Panc1 (cell line): ENCODE data around the gene ULBP2. TPM values are rescaled to one million over a fixed set of nuclear protein-coding genes. Genes with fewer than 3 reads are reported as not detected.
A peak's percentile ranks its signal among the peaks of the same experiment; 100 is the strongest.
"Not testable (repeated sequence)": the region's sequence is repeated elsewhere in the genome, so short reads cannot be mapped to it uniquely, and the experiment has no call there.

Source experiments
- ATAC-seq: fragments of 200-7000 bp; cut with Tn5 transposase; 2 replicates; pipeline ENCODE4 v1.9.1; 2020; ENCODE audit warnings: mild to moderate bottlenecking, moderate library complexity
- BruUV-seq: library from RNA; stranded (reverse); fragments of 400-500 nt; replicated peaks from 2 replicates; lab custom pipeline; 2021; lab: Mats Ljungman, UMichigan
- CTCF ChIA-PET: fragments of 300-600 bp; sonication (Branson Sonifier 250); formaldehyde crosslinking; loops from one replicate; lab custom pipeline; 2022; ENCODE audit warnings: antibody characterized with exemption; lab: Charles Lee
- POLR2A ChIA-PET: fragments of 300-600 bp; sonication (Branson Sonifier 250); formaldehyde crosslinking; loops from one replicate; lab custom pipeline; 2022; ENCODE audit warnings: antibody characterized with exemption; lab: Charles Lee
- DNase-seq: peaks from one replicate; pipeline ENCODE4 v3.0.0-alpha.2; 2010; ENCODE audit warnings: low read depth, low spot score
- H3K27ac ChIP-seq: 2 replicates; pipeline ENCODE4 v1.5.1; 2011; ENCODE audit warnings: mild to moderate bottlenecking, low read length, inconsistent platforms
- H3K27me3 ChIP-seq: fragments of 200-500 bp; sonication (Bioruptor generic); 2 replicates; pipeline ENCODE4 v1.6.0; 2014; ENCODE audit warnings: low read length, inconsistent platforms; ENCODE audit not compliant: control insufficient read depth, insufficient read depth
- H3K36me3 ChIP-seq: fragments of 200-500 bp; sonication (Bioruptor generic); 2 replicates; pipeline ENCODE4 v1.5.1; 2014; ENCODE audit warnings: inconsistent platforms, mild to moderate bottlenecking, low read length, moderate library complexity; ENCODE audit not compliant: control insufficient read depth, insufficient read depth
- H3K4me1 ChIP-seq: 2 replicates; pipeline ENCODE4 v1.5.1; 2011; ENCODE audit warnings: inconsistent platforms, mild to moderate bottlenecking, low read length, moderate library complexity; ENCODE audit not compliant: control insufficient read depth, insufficient read depth
- H3K4me3 ChIP-seq, 2 experiments: 2 replicates each; pipeline ENCODE4 v1.5.1; 2011 to 2012; ENCODE audit warnings: low read depth in 2 of 2, low read length in 2 of 2, mild to moderate bottlenecking in 2 of 2, inconsistent platforms in 1 of 2, moderate library complexity in 1 of 2
- H3K9me3 ChIP-seq: fragments of 200-500 bp; sonication (Bioruptor generic); 2 replicates; pipeline ENCODE4 v1.5.1; 2014; ENCODE audit warnings: low read depth, mild to moderate bottlenecking, inconsistent platforms, low read length, moderate library complexity; ENCODE audit not compliant: control insufficient read depth, insufficient read depth
- CTCF ChIP-seq: fragments of 450-650 bp; IDR thresholded peaks from 2 replicates; pipeline ENCODE4 v1.5.1; 2017; ENCODE audit warnings: mild to moderate bottlenecking
- POLR2AphosphoS5 ChIP-seq: IDR thresholded peaks from 2 replicates; pipeline ENCODE4 v1.6.1; 2012; ENCODE audit warnings: mild to moderate bottlenecking, low read depth, low read length, moderate library complexity
- REST ChIP-seq, 2 experiments: IDR thresholded peaks; 2 replicates each; pipeline ENCODE4 v1.6.1; 2011 to 2012; ENCODE audit warnings: low read depth in 2 of 2, control low read depth in 1 of 2, low read length in 1 of 2, mild to moderate bottlenecking in 1 of 2, moderate library complexity in 1 of 2; ENCODE audit not compliant: insufficient read depth in 1 of 2
- SIN3A ChIP-seq: IDR thresholded peaks from 2 replicates; pipeline ENCODE4 v1.6.1; 2012; ENCODE audit warnings: low read depth, mild to moderate bottlenecking, low read length, moderate library complexity, borderline replicate concordance; ENCODE audit not compliant: insufficient read depth
- TCF7L2 ChIP-seq: IDR thresholded peaks from 2 replicates; pipeline ENCODE4 v1.6.1; 2011; ENCODE audit warnings: mild to moderate bottlenecking, low read depth, low read length, inconsistent platforms
- in situ Hi-C: cut with HindIII; loops from 2 replicates; pipeline ENCODE4 v1.10.0; 2016; ENCODE audit warnings: low sequenced_read_pairs, low pct_unique_long_range_greater_than_20kb
- intact Hi-C: fragments of 100-400 bp; cut with micrococcal nuclease; formaldehyde crosslinking; loops from one replicate; pipeline ENCODE4 v1.10.0; 2022; ENCODE audit not compliant: unreplicated experiment
- total RNA-seq: library from RNA; stranded (reverse); gene quantifications from one replicate; pipeline ENCODE4 v1.2.1, GENCODE V29; 2021; ENCODE audit not compliant: unreplicated experiment

The ULBP2 gene
- total RNA-seq, 1 experiment from 2014 or later, result 0.69 TPM

- Histone ChIP-seq H3K36me3 (no peaks in the 10 kb centered on the region), H3K4me1 (0 out of 2 replicates have a peak, but pooled peaks cover 3% of the 10 kb centered on the region), H3K27ac (peak overlapping the region; percentile 70), H3K27me3 (peaks cover 6% of the 10 kb centered on the region; the same call in 1 of the 2 replicates), H3K9me3 (no peaks in the 10 kb centered on the region), H3K4me3 (peak overlapping the region; percentile 48 to 67)
- DNase-seq, result peak; percentile 56
- peak; percentile 97 for TF ChIP-seq CTCF
- TF ChIP-seq SIN3A, result no peak
- TF ChIP-seq TCF7L2, result no peak
- TF ChIP-seq POLR2AphosphoS5, result 0 out of 2 replicates have a peak, but pooled peaks have one; percentile 14
- intact Hi-C loops (loop anchor here (2.0 to 10.0 kb wide), 3 partner anchors 61 to 203 kb away; partner anchors contain the start of gene LRP11), in situ Hi-C loops (no loop called here)
- no TSS peak for BruUV-seq
- peak; percentile 91 for ATAC-seq
- ChIA-PET POLR2A (no interaction called here), CTCF (no interaction called here)
Observed at GRCh38 chr6:149925974-149926777, 15.6 kb upstream of the ULBP2 start.

- H3K4me1 ChIP-seq, H3K27ac ChIP-seq, CTCF ChIA-PET, H3K36me3 ChIP-seq, H3K9me3 ChIP-seq, POLR2A ChIA-PET, H3K4me3 ChIP-seq, ATAC-seq, H3K27me3 ChIP-seq, DNase-seq, BruUV-seq, in situ Hi-C loops: not testable (repeated sequence)
- intact Hi-C loops, result loop anchor here (2.0 to 10.0 kb wide), 3 partner anchors 62 to 204 kb away; partner anchors contain the start of gene LRP11
Observed at GRCh38 chr6:149927025-149927424, 14.8 kb upstream of the ULBP2 start.

DNA sequence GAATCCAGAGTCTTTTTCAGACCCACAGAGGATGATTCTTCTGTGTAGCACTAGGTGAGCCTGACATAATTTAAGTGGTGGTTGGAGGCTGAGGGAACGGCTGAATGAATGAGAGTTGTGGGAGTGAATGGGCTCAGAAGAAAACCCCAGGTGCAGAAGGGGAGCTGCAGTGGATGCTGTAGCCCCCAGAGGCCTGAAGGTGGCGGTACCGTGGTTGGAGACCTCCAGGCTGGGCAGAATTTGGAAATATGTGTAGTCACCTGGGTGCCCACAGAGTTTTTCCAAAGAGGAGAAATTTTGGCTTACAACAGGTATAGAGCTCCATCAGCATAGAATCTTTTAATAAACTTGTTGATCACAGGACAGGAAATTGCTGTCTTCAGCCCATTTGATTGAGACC lies 12.4 kb upstream of the ULBP2 start:
- ATAC-seq, result no peak
- intact Hi-C loops, result loop anchor here (10.0 kb wide), 1 partner anchor 65 kb away; the partner anchor contains the start of gene LRP11
- in situ Hi-C loops, result no loop called here
- Histone ChIP-seq H3K4me1 (peaks cover 3% of the 10 kb centered on the region; the same call in 1 of the 2 replicates), H3K27ac (no peak overlapping the region), H3K27me3 (peaks cover 9% of the 10 kb centered on the region; the same call in 1 of the 2 replicates), H3K9me3 (no peaks in the 10 kb centered on the region), H3K36me3 (no peaks in the 10 kb centered on the region), H3K4me3 (no peak overlapping the region)
- TF ChIP-seq CTCF (peak; percentile 61), REST (IDR thresholded peaks at IDR 0.05; ENCODE audit: insufficient read depth in 1 of 2, low read depth in 2 of 2, low read length in 1 of 2) (no peak)
- no TSS peak for BruUV-seq
- ChIA-PET POLR2A (no interaction called here), CTCF (no interaction called here)
- DNase-seq, result no peak
